ENCODE data around the gene ARHGAP33. TPM values are rescaled to one million over a fixed set of nuclear protein-coding genes. Genes with fewer than 3 reads are reported as not detected.

ARHGAP33 gene
- total RNA-seq, 1 donor from 2014 or later: 13.3 TPM

DNA sequence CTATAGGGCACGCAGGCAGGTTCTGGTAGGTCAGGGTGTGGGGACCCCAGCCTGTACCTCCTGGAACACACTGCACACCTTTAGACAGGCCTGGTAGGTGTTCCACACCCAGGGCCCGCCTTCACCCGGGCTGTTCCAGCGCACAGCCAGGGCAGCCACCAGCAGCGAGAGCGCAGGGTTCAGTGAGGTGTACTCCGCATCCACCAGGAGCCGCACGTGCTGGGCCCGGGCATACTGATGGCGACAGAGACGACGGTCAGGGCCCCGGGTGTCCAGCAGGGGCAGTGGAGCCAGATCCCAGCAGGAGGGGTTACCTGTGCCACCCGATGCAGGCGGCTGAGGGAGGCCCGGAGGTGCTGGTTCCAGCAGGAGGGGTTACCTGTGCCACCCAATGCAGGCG, 31.2 kb downstream of the ARHGAP33 start:
- TF ChIP-seq, protein P1, sequence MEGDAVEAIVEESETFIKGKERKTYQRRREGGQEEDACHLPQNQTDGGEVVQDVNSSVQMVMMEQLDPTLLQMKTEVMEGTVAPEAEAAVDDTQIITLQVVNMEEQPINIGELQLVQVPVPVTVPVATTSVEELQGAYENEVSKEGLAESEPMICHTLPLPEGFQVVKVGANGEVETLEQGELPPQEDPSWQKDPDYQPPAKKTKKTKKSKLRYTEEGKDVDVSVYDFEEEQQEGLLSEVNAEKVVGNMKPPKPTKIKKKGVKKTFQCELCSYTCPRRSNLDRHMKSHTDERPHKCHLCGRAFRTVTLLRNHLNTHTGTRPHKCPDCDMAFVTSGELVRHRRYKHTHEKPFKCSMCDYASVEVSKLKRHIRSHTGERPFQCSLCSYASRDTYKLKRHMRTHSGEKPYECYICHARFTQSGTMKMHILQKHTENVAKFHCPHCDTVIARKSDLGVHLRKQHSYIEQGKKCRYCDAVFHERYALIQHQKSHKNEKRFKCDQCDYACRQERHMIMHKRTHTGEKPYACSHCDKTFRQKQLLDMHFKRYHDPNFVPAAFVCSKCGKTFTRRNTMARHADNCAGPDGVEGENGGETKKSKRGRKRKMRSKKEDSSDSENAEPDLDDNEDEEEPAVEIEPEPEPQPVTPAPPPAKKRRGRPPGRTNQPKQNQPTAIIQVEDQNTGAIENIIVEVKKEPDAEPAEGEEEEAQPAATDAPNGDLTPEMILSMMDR (conservative IDR thresholded peaks at IDR 0.05; ENCODE audit: low read depth, low read length): no peak

GRCh38 chr19:35807633-35808032, 32.3 kb downstream of the ARHGAP33 start:
- TF ChIP-seq, protein P1 (conservative IDR thresholded peaks at IDR 0.05; ENCODE audit: low read depth, low read length): no peak
- H3K4me3 ChIP-seq (ENCODE audit: low read depth, low read length): no peak overlapping the region
- no peak for DNase-seq (ENCODE audit: low read depth)

More for the DNA sequence above, 31.2 kb downstream of the ARHGAP33 start:
- no peak overlapping the region for H3K4me3 ChIP-seq (ENCODE audit: low read depth, low read length)
- no peak for DNase-seq (ENCODE audit: low read depth)

GRCh38 chr19:35811317-35812219, 36.2 kb downstream of the ARHGAP33 start:
- H3K4me3 ChIP-seq (ENCODE audit: low read depth, low read length): peak overlapping the region; percentile 38
- no peak for DNase-seq (ENCODE audit: low read depth)
- TF ChIP-seq, protein P1 (conservative IDR thresholded peaks at IDR 0.05; ENCODE audit: low read depth, low read length): no peak

DNA sequence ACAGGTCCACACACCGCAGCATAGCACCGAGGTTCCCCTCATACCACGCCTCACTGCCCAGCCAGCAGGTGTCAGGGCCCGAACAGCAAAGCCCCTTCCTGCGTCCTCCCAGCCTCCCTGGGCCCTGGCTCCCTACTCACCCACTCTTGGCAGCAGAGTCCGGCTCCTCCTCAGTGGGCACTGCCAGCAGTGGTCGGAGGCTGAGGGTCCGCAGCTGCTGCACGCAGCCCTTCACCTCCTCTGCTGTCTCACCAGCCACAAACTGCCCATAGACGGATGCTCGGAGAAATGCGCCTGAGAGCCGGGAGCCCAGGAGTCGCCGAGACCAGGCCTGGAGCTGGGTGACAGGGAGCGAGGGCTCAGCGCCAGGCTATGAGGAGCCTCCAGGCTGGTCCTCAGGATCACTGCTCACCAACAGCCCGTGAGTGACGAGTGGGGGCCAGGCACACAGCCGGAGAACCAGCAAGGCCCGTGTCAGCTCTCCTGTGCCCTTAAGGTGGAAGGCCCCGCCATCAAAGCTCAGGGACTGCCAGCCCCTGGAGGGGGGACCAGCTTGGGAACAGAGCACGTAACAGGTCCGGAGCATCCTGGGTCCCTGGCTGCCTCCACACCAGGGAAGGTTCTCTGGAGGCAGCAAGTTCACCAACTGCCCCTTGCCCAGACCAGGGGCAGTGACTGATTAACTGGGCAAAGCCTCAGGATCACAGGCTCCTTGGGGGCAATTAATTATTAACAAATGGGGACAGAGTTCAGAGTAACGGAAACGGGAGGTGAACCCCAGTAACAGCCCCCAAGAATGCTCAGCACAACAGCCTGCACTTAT, 37.1 kb downstream of the ARHGAP33 start, which contains the start of gene PRODH2:
TSS of gene PRODH2 (minus strand) at position 626 of the 823 bp plus-strand sequence. CDS start at position 586, 40 bp downstream.
- TF ChIP-seq, protein P1 (conservative IDR thresholded peaks at IDR 0.05; ENCODE audit: low read depth, low read length): peak; percentile 13
- peak within 1 kb of the TSS; percentile 38 for H3K4me3 ChIP-seq (ENCODE audit: low read depth, low read length)
- no peak for DNase-seq (ENCODE audit: low read depth)

DNA sequence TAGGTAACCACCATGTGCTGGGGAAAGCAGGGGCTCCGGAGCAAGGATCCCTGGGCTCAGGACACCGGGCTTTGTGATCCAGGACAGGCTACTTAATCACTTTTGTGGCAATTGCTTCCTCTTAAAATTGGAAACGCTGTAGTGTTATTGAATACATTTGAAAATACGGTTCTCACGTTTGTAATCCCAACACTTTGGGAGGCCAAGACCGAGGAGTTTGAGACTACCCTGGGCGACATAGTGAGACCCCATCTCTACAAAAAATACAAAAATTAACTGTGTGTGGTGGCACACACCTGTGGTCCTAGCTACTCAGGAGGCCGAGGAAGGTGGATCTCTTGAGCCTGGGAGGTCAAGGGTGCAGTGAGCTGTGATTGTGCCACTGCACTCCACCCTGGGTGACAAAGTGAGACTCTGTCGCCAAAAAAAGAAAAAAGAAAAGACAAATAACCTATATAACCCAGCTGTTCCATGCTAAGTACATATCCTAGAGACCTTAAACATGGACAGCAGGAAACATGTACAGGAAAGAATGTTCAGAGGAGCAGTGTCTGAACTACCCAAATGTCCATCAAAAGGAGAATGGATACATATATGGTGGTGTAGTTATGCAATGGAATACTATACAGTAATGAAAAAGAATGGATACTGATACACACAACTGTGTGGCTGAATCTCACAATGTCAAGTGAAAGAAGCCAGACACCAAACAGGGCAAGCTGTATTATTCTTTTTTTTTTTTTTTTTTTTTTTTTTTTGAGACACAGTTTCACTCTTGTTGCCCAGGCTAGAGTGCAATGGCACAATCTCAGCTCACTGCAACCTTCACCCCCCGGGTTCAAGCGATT, 37.9 kb downstream of the ARHGAP33 start:
- H3K4me3 ChIP-seq (ENCODE audit: low read depth, low read length): no peak overlapping the region
- TF ChIP-seq, protein P1 (conservative IDR thresholded peaks at IDR 0.05; ENCODE audit: low read depth, low read length): no peak
- DNase-seq (ENCODE audit: low read depth): no peak

DNA sequence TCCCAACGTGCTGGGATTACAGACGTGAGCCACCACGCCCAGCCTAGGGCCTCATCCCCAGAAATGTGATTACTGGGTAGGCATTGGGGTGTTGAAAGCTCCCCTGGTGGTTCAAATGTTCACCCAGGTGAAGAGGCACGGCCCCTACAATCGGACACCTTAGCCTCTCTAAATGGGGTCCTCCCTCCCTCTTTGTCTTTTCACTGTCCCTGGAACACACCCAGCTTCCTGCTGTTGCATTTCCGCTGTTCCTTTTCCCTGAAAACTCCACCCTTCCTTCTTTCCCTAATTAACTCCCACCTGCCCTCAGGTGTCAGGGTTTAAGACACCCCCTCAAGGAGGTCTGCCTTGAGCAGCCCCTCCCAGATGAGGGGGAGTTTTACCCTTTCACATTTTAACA, 40.9 kb downstream of the ARHGAP33 start:
- TF ChIP-seq, protein P1 (conservative IDR thresholded peaks at IDR 0.05; ENCODE audit: low read depth, low read length): no peak
- DNase-seq (ENCODE audit: low read depth): no peak
- H3K4me3 ChIP-seq (ENCODE audit: low read depth, low read length): no peak overlapping the region
